Stimulated activated CD4-positive, alpha-beta T cell treated with anti-CD3 and anti-CD28 coated beads, TNF-alpha, amount 100 ng/mL, for 4 hours (primary cell): ENCODE measurements around the gene POSTN.

Experiments
- DNase-seq, 3 experiments: peaks; one replicate each; pipeline ENCODE4 v3.0.0-alpha.2; 2020; ENCODE audit warnings: low read depth in 3 of 3

Gene POSTN

GRCh38 chr13:37515226-37515625, 83.3 kb downstream of the POSTN start:
- no peak for DNase-seq
